Astrocyte (in vitro differentiated cells and primary cell): ENCODE results near the gene POFUT2. TPM values are rescaled to one million over a fixed set of nuclear protein-coding genes. Genes with fewer than 3 reads are reported as not detected.

Experiments
- DNase-seq: peaks from one replicate; pipeline ENCODE4 v3.0.0-alpha.2; 2010; ENCODE audit warnings: low read depth
- FAIRE-seq: peaks from 2 replicates; lab custom pipeline; 2011; peaks lifted over from hg19 to GRCh38; lab: Jason Lieb, UNC
- H2AFZ ChIP-seq: 2 replicates; pipeline ENCODE4 v1.6.0; 2012; ENCODE audit warnings: low read depth, low read length, inconsistent platforms
- H3K27ac ChIP-seq: 2 replicates; pipeline ENCODE4 v1.5.1; 2011; ENCODE audit warnings: low read depth, low read length, inconsistent platforms
- H3K27me3 ChIP-seq: 2 replicates; pipeline ENCODE4 v1.6.0; 2011; ENCODE audit warnings: low read length, inconsistent platforms; ENCODE audit not compliant: insufficient read depth
- H3K36me3 ChIP-seq: 2 replicates; pipeline ENCODE4 v1.5.1; 2011; ENCODE audit warnings: low read length, inconsistent platforms; ENCODE audit not compliant: insufficient read depth
- H3K4me1 ChIP-seq: 2 replicates; pipeline ENCODE4 v1.5.1; 2011; ENCODE audit warnings: low read length, inconsistent platforms; ENCODE audit not compliant: insufficient read depth
- H3K4me2 ChIP-seq: 2 replicates; pipeline ENCODE4 v1.6.0; 2012; ENCODE audit warnings: low read length, inconsistent platforms
- H3K4me3 ChIP-seq: 2 replicates; pipeline ENCODE4 v1.5.1; 2011; ENCODE audit warnings: low read depth, mild to moderate bottlenecking, low read length, inconsistent platforms; ENCODE audit not compliant: insufficient read depth
- H3K79me2 ChIP-seq: 2 replicates; pipeline ENCODE4 v1.6.0; 2012; ENCODE audit warnings: mild to moderate bottlenecking, low read length, inconsistent platforms; ENCODE audit not compliant: insufficient read depth
- H3K9ac ChIP-seq: 2 replicates; pipeline ENCODE4 v1.6.0; 2012; ENCODE audit warnings: mild to moderate bottlenecking, low read length, inconsistent platforms
- H3K9me3 ChIP-seq: 2 replicates; pipeline ENCODE4 v1.5.1; 2012; ENCODE audit warnings: low read depth, mild to moderate bottlenecking, low read length, inconsistent platforms; ENCODE audit not compliant: insufficient read depth
- H4K20me1 ChIP-seq: 2 replicates; pipeline ENCODE4 v1.6.0; 2012; ENCODE audit warnings: low read length, inconsistent platforms; ENCODE audit not compliant: insufficient read depth
- H3K27ac Mint-ChIP-seq: one replicate; pipeline ENCODE4 v1.8.0; 2021; ENCODE audit warnings: mild to moderate bottlenecking, mixed read lengths; ENCODE audit not compliant: unreplicated experiment
- H3K27me3 Mint-ChIP-seq: one replicate; pipeline ENCODE4 v1.8.0; 2021; ENCODE audit warnings: low read depth, mixed read lengths; ENCODE audit not compliant: unreplicated experiment
- H3K36me3 Mint-ChIP-seq: one replicate; pipeline ENCODE4 v1.8.0; 2021; ENCODE audit warnings: low read depth, mixed read lengths; ENCODE audit not compliant: unreplicated experiment
- H3K4me1 Mint-ChIP-seq: one replicate; pipeline ENCODE4 v1.8.0; 2021; ENCODE audit warnings: low read depth, mixed read lengths; ENCODE audit not compliant: unreplicated experiment
- H3K4me3 Mint-ChIP-seq: one replicate; pipeline ENCODE4 v1.8.0; 2021; ENCODE audit warnings: mild to moderate bottlenecking, moderate library complexity, mixed read lengths; ENCODE audit not compliant: unreplicated experiment
- H3K9me3 Mint-ChIP-seq: one replicate; pipeline ENCODE4 v1.8.0; 2021; ENCODE audit warnings: mild to moderate bottlenecking, mixed read lengths; ENCODE audit not compliant: unreplicated experiment
- EZH2 ChIP-seq: IDR thresholded peaks from 2 replicates; pipeline ENCODE4 v1.6.1; 2012; ENCODE audit warnings: mild to moderate bottlenecking, low read length, inconsistent platforms; ENCODE audit not compliant: insufficient read depth
- total RNA-seq: library from RNA; stranded (reverse); gene quantifications from 2 replicates; pipeline ENCODE4 v1.2.1, GENCODE V29; 2021
- TF ChIP-seq, protein P1 (sequence below): IDR thresholded peaks from 2 replicates; pipeline ENCODE4 v1.5.1; 2011; ENCODE audit warnings: low read depth, mild to moderate bottlenecking, inconsistent platforms, low read length, moderate library complexity; ENCODE audit not compliant: insufficient read depth

Gene POFUT2
- total RNA-seq, 1 donor from 2014 or later, result 109 TPM

DNA sequence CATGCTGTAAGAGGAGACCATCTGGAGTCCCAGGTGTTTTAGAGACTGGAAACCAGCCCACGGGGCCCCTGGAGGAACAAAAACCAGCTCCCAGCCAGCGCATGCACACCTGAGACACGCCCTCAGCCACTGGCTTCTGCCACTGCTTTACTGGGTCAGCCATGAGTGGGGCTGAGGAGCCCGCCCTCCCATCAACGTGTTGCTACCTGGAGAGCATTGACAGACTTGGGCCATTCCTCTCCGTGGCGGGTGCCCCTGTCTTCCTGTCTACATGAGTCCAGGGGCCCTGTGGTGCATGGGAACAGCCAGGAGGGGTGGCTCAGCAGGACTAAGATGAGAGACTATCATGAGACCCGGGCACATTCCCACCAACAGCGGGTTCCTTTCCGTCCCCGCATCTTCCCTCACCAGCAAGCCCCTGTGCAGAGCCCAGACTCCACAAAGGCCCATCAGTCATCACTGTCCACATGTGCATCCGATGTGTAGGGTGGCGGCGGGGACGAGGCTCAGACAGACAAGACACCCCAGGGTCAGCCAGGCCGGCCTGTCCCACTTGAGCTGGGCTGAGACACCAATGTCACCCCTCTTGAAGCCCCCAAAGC, 45.4 kb upstream of the POFUT2 start:
- peak overlapping the region; percentile 26 for H3K9ac ChIP-seq
- no peaks in the 10 kb centered on the region for H3K36me3 ChIP-seq
- H3K4me3 ChIP-seq, result no peak overlapping the region
- Mint-ChIP-seq H3K27ac (peak overlapping the region; percentile 75), H3K36me3 (peaks cover 1% of the 10 kb centered on the region), H3K4me1 (peaks cover 34% of the 10 kb centered on the region), H3K9me3 (peaks cover 2% of the 10 kb centered on the region), H3K4me3 (no peak overlapping the region), H3K27me3 (peaks cover 2% of the 10 kb centered on the region)
- H4K20me1 ChIP-seq, result no peaks in the 10 kb centered on the region
- TF ChIP-seq, protein P1, sequence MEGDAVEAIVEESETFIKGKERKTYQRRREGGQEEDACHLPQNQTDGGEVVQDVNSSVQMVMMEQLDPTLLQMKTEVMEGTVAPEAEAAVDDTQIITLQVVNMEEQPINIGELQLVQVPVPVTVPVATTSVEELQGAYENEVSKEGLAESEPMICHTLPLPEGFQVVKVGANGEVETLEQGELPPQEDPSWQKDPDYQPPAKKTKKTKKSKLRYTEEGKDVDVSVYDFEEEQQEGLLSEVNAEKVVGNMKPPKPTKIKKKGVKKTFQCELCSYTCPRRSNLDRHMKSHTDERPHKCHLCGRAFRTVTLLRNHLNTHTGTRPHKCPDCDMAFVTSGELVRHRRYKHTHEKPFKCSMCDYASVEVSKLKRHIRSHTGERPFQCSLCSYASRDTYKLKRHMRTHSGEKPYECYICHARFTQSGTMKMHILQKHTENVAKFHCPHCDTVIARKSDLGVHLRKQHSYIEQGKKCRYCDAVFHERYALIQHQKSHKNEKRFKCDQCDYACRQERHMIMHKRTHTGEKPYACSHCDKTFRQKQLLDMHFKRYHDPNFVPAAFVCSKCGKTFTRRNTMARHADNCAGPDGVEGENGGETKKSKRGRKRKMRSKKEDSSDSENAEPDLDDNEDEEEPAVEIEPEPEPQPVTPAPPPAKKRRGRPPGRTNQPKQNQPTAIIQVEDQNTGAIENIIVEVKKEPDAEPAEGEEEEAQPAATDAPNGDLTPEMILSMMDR, result no peak
- TF ChIP-seq EZH2, result no peak
- DNase-seq (no peak), FAIRE-seq (no peak)
- no peaks in the 10 kb centered on the region for H3K9me3 ChIP-seq
- H3K27me3 ChIP-seq, result no peaks in the 10 kb centered on the region
- H3K79me2 ChIP-seq, result no peaks in the 10 kb centered on the region
- no peak overlapping the region for H3K27ac ChIP-seq
- H3K4me1 ChIP-seq, result peaks cover 24% of the 10 kb centered on the region
- H3K4me2 ChIP-seq, result no peak overlapping the region
- no peak overlapping the region for H2AFZ ChIP-seq

DNA sequence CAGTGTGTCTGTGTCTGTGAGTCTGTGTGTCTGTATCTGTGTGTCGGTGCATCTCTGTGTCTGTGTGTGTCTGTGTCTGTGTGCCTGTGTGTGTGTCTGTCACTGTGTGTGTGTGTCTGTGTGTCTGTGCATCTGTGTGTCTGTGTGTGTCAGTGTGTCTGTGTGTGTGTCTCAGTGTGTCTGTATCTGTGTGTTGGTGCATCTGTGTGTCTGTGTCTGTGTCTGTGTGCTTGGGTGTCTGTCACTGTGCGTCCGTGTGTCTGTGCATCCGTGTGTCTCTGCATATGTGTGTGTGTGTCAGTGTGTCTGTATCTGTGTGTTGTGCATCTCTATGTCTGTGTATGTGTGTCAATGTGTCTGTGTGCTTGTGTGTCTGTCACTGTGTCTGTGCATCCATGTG, 44.7 kb upstream of the POFUT2 start:
- Histone ChIP-seq H3K4me1 (peaks cover 24% of the 10 kb centered on the region), H4K20me1 (no peaks in the 10 kb centered on the region), H3K4me2 (no peak overlapping the region), H3K36me3 (no peaks in the 10 kb centered on the region), H3K79me2 (no peaks in the 10 kb centered on the region), H2AFZ (no peak overlapping the region), H3K9me3 (no peaks in the 10 kb centered on the region), H3K27me3 (no peaks in the 10 kb centered on the region), H3K27ac (no peak overlapping the region), H3K9ac (no peak overlapping the region), H3K4me3 (no peak overlapping the region)
- no peak for TF ChIP-seq EZH2
- TF ChIP-seq, protein P1, result no peak
- H3K36me3 Mint-ChIP-seq, result peaks cover 1% of the 10 kb centered on the region
- FAIRE-seq, result no peak
- H3K27me3 Mint-ChIP-seq, result peaks cover 2% of the 10 kb centered on the region
- H3K4me1 Mint-ChIP-seq, result peaks cover 34% of the 10 kb centered on the region
- no peak for DNase-seq
- H3K9me3 Mint-ChIP-seq, result peaks cover 2% of the 10 kb centered on the region
- peak overlapping the region; percentile 26 for H3K27ac Mint-ChIP-seq
- H3K4me3 Mint-ChIP-seq, result no peak overlapping the region

DNA sequence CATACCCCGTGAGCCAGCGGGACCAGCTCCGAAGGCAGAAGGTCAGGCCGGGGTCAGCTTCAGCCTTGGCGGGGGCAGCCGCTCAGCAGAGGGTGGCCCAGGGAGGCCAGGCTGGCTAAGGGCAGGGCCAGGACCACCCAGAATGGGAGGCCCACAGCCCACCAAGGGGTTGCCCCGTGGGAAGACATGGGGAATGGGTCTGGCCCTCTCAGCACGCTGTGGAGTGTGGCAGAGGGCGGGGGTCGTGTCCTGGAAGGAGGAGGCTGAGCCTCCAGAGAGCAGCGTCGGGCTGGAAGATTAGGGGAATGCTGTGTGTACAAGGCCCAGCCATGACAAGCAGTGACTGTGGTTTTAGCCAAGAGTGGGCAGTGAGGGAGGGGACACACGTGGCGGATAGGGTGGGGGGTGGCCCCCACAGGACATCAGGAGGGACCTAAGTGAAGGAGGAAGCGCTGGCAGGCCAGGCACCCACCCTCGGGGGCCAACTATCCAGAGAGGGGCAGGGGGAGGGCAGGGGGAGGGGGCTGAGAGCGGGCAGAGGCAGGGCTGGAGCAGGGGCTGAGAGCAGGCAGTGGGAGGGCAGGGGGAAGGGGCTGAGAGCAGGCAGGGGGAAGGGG, 43.9 kb upstream of the POFUT2 start:
- H3K4me3 Mint-ChIP-seq, result no peak overlapping the region
- H3K9ac ChIP-seq, result no peak overlapping the region
- H3K36me3 Mint-ChIP-seq, result peaks cover 1% of the 10 kb centered on the region
- no peaks in the 10 kb centered on the region for H3K79me2 ChIP-seq
- H3K27me3 Mint-ChIP-seq, result peaks cover 2% of the 10 kb centered on the region
- H4K20me1 ChIP-seq, result no peaks in the 10 kb centered on the region
- H3K9me3 ChIP-seq, result no peaks in the 10 kb centered on the region
- H3K9me3 Mint-ChIP-seq, result peaks cover 2% of the 10 kb centered on the region
- no peak overlapping the region for H3K4me2 ChIP-seq
- H3K4me1 Mint-ChIP-seq, result peaks cover 36% of the 10 kb centered on the region
- H3K27ac ChIP-seq, result no peak overlapping the region
- peak overlapping the region; percentile 92 for H3K27ac Mint-ChIP-seq
- no peaks in the 10 kb centered on the region for H3K27me3 ChIP-seq
- no peaks in the 10 kb centered on the region for H3K36me3 ChIP-seq
- H2AFZ ChIP-seq, result no peak overlapping the region
- no peak overlapping the region for H3K4me3 ChIP-seq
- H3K4me1 ChIP-seq, result peaks cover 24% of the 10 kb centered on the region
- DNase-seq (no peak), FAIRE-seq (no peak)
- no peak for TF ChIP-seq EZH2
